GM12878 (cell line): Measurements from ENCODE around the gene GPC6. TPM values are rescaled to one million over a fixed set of nuclear protein-coding genes. Genes with fewer than 3 reads are reported as not detected.

ENCODE experiments used
- EGR1 ChIP-seq, 2 experiments: IDR thresholded peaks; 1 replicate in 1 of 2; 2 replicates in 1 of 2; pipeline ENCODE4 v1.6.1; 2011 to 2012; ENCODE audit warnings: low read depth in 2 of 2, low read length in 2 of 2, borderline replicate concordance in 1 of 2, mild to moderate bottlenecking in 1 of 2, moderate library complexity in 1 of 2
- GATAD2B ChIP-seq: fragments of 450-650 bp; conservative IDR thresholded peaks from 2 replicates; pipeline ENCODE4 v1.6.1; 2017; ENCODE audit warnings: low read depth, mild to moderate bottlenecking, moderate library complexity
- IKZF1 ChIP-seq: fragments of 450-650 bp; conservative IDR thresholded peaks from 2 replicates; pipeline ENCODE4 v1.6.1; 2017; ENCODE audit warnings: antibody characterized with exemption, mild to moderate bottlenecking
- RELA ChIP-seq: fragments of 450-650 bp; IDR thresholded peaks from 2 replicates; pipeline ENCODE4 v1.8.0; 2014; ENCODE audit warnings: borderline replicate concordance; ENCODE audit not compliant: partially characterized antibody
- TCF12 ChIP-seq: IDR thresholded peaks from 2 replicates; pipeline ENCODE4 v1.6.1; 2011; ENCODE audit warnings: low read depth, mild to moderate bottlenecking, low read length
- polyA plus RNA-seq, 11 experiments: library from polyadenylated mRNA; depleted of rRNA in 4 of 11; unstranded in 6 of 11; stranded (reverse) in 5 of 11; fragments of >200 nt; fragmentation: Nextera tagmentation in 4 of 11; fragmentation: Illumina TruSeq in 1 of 11; extraction: Ambion mirVana in 4 of 11; extraction: Trizol in 1 of 11; gene quantifications; 1 replicate in 1 of 11; 2 replicates in 10 of 11; pipeline versions ENCODE4 v1.2.1 to v1.2.3, GENCODE V29; 2011 to 2016; ENCODE audit warnings: inconsistent platforms in 2 of 11, missing spikeins in 2 of 11, low read depth in 1 of 11
- total RNA-seq, 4 experiments: library from RNA; depleted of rRNA in 3 of 4; stranded (reverse); fragments of >200 nt in 3 of 4; fragmentation: Illumina TruSeq in 1 of 4; extraction: Trizol in 1 of 4; gene quantifications; 2 replicates each; pipeline versions ENCODE4 v1.2.1 to v1.2.3, GENCODE V29; 2013 to 2021
- TF ChIP-seq, protein P1 (sequence below), 3 experiments: IDR thresholded peaks in 2 of 3; conservative IDR thresholded peaks in 1 of 3; 2 replicates each; pipeline ENCODE4 v1.5.1; 2011; ENCODE audit warnings: low read depth in 3 of 3, low read length in 3 of 3, mild to moderate bottlenecking in 3 of 3, control low read depth in 2 of 3, moderate library complexity in 2 of 3, inconsistent platforms in 1 of 3, mixed read lengths in 1 of 3; ENCODE audit not compliant: control insufficient read depth in 2 of 3, insufficient read depth in 1 of 3; ENCODE audit errors: extremely low read depth in 1 of 3
- TF ChIP-seq, protein P2 (sequence below): IDR thresholded peaks from 2 replicates; pipeline ENCODE4 v1.6.1; 2012; ENCODE audit warnings: low read depth, low read length, improper control_type of control experiment
- TF ChIP-seq, protein P3 (sequence below): fragments of 450-650 bp; IDR thresholded peaks from 2 replicates; pipeline ENCODE4 v1.6.1; 2017; ENCODE audit warnings: mild to moderate bottlenecking, moderate library complexity

Gene GPC6
- total and polyA plus RNA-seq, 10 of the 15 experiments (the other 5 are each of a cell fraction or from before 2014, with no cell fraction given), result 0.03 to 0.04 (median 0.03) TPM; not detected in 7

DNA sequence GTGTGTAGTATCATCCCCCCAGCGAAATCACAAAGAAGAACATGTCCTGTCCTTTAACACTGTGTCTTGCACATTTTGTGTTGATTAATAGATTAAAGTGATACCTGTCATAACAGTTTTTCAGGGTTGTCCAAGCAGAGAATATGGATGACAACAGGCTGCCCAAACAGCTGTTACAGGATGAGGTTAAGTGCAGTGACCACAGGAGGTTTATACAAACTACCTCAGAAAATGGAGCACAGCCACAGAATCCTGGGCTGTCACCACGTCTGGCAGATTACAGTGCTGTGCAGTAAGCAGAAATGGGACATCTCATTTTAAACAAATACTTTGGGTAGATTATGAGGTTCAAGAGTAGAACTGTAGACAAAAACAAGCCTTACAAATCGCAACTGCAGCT, 677.3 kb downstream of the GPC6 start (continued):
- TF ChIP-seq, protein P1, sequence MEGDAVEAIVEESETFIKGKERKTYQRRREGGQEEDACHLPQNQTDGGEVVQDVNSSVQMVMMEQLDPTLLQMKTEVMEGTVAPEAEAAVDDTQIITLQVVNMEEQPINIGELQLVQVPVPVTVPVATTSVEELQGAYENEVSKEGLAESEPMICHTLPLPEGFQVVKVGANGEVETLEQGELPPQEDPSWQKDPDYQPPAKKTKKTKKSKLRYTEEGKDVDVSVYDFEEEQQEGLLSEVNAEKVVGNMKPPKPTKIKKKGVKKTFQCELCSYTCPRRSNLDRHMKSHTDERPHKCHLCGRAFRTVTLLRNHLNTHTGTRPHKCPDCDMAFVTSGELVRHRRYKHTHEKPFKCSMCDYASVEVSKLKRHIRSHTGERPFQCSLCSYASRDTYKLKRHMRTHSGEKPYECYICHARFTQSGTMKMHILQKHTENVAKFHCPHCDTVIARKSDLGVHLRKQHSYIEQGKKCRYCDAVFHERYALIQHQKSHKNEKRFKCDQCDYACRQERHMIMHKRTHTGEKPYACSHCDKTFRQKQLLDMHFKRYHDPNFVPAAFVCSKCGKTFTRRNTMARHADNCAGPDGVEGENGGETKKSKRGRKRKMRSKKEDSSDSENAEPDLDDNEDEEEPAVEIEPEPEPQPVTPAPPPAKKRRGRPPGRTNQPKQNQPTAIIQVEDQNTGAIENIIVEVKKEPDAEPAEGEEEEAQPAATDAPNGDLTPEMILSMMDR (IDR thresholded peaks at IDR 0.05 in 2 of 3, conservative IDR thresholded peaks at IDR 0.05 in 1 of 3; ENCODE audit: control insufficient read depth in 2 of 3, extremely low read depth in 1 of 3, insufficient read depth in 1 of 3, low read depth in 3 of 3, low read length in 3 of 3), result no peak
- no peak for TF ChIP-seq GATAD2B
- no peak for TF ChIP-seq RELA
- TF ChIP-seq TCF12, result no peak
- no peak for TF ChIP-seq IKZF1
- TF ChIP-seq, protein P2, sequence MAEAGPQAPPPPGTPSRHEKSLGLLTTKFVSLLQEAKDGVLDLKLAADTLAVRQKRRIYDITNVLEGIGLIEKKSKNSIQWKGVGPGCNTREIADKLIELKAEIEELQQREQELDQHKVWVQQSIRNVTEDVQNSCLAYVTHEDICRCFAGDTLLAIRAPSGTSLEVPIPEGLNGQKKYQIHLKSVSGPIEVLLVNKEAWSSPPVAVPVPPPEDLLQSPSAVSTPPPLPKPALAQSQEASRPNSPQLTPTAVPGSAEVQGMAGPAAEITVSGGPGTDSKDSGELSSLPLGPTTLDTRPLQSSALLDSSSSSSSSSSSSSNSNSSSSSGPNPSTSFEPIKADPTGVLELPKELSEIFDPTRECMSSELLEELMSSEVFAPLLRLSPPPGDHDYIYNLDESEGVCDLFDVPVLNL, result no peak
- TF ChIP-seq, protein P3, sequence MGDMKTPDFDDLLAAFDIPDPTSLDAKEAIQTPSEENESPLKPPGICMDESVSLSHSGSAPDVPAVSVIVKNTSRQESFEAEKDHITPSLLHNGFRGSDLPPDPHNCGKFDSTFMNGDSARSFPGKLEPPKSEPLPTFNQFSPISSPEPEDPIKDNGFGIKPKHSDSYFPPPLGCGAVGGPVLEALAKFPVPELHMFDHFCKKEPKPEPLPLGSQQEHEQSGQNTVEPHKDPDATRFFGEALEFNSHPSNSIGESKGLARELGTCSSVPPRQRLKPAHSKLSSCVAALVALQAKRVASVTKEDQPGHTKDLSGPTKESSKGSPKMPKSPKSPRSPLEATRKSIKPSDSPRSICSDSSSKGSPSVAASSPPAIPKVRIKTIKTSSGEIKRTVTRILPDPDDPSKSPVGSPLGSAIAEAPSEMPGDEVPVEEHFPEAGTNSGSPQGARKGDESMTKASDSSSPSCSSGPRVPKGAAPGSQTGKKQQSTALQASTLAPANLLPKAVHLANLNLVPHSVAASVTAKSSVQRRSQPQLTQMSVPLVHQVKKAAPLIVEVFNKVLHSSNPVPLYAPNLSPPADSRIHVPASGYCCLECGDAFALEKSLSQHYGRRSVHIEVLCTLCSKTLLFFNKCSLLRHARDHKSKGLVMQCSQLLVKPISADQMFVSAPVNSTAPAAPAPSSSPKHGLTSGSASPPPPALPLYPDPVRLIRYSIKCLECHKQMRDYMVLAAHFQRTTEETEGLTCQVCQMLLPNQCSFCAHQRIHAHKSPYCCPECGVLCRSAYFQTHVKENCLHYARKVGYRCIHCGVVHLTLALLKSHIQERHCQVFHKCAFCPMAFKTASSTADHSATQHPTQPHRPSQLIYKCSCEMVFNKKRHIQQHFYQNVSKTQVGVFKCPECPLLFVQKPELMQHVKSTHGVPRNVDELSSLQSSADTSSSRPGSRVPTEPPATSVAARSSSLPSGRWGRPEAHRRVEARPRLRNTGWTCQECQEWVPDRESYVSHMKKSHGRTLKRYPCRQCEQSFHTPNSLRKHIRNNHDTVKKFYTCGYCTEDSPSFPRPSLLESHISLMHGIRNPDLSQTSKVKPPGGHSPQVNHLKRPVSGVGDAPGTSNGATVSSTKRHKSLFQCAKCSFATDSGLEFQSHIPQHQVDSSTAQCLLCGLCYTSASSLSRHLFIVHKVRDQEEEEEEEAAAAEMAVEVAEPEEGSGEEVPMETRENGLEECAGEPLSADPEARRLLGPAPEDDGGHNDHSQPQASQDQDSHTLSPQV, result no peak
- TF ChIP-seq EGR1 (IDR thresholded peaks at IDR 0.05; ENCODE audit: borderline replicate concordance in 1 of 2, low read depth in 2 of 2, low read length in 2 of 2), result no peak
- TF ChIP-seq, all 136 proteins: peak for 0
